Endothelial cell of umbilical vein (primary cell): ENCODE measurements around the gene UNKL. TPM values are rescaled to one million over a fixed set of nuclear protein-coding genes. Genes with fewer than 3 reads are reported as not detected.

Experiments used
- BruUV-seq: library from RNA; stranded (reverse); fragments of 400-500 nt; replicated peaks from 2 replicates; lab custom pipeline; 2021; lab: Mats Ljungman, UMichigan
- CTCF ChIA-PET: fragments of 300-600, 350-600 bp; sonication (Branson Sonifier 250); formaldehyde crosslinking; loops from one replicate; lab custom pipeline; 2021; ENCODE audit warnings: antibody characterized with exemption, inconsistent platforms; lab: Charles Lee
- POLR2A ChIA-PET: fragments of 300-600, 350-600 bp; sonication (Branson Sonifier 250); formaldehyde crosslinking; loops from one replicate; lab custom pipeline; 2021; ENCODE audit warnings: antibody characterized with exemption, inconsistent platforms; lab: Charles Lee
- DNase-seq: peaks from one replicate; pipeline ENCODE4 v3.0.0-alpha.2; 2011; ENCODE audit warnings: low read depth, low spot score
- FAIRE-seq: peaks from 2 replicates; lab custom pipeline; 2011; peaks lifted over from hg19 to GRCh38; lab: Jason Lieb, UNC
- H2AFZ ChIP-seq: 2 replicates; pipeline ENCODE4 v1.6.0; 2012; ENCODE audit warnings: low read depth, low read length, control low read depth, inconsistent platforms
- H3K27ac ChIP-seq: 2 replicates; pipeline ENCODE4 v1.5.1; 2011; ENCODE audit warnings: low read depth, mild to moderate bottlenecking, control low read depth, low read length, moderate library complexity; ENCODE audit not compliant: insufficient read depth
- H3K27me3 ChIP-seq, 2 experiments: 2 replicates each; pipeline versions ENCODE4 v1.6.0 to v1.6.1; 2011; ENCODE audit warnings: low read length in 2 of 2, mixed read lengths in 1 of 2; ENCODE audit not compliant: control insufficient read depth in 2 of 2, insufficient read depth in 2 of 2
- H3K36me3 ChIP-seq, 2 experiments: 2 replicates in 1 of 2; 3 replicates in 1 of 2; pipeline ENCODE4 v1.5.1; 2011; ENCODE audit warnings: low read length in 2 of 2, mild to moderate bottlenecking in 1 of 2, moderate library complexity in 1 of 2; ENCODE audit not compliant: control insufficient read depth in 2 of 2, insufficient read depth in 2 of 2; ENCODE audit errors: extremely low read depth in 1 of 2
- H3K4me1 ChIP-seq: 3 replicates; pipeline ENCODE4 v1.5.1; 2011; ENCODE audit warnings: mild to moderate bottlenecking, low read length; ENCODE audit not compliant: control insufficient read depth, insufficient read depth; ENCODE audit errors: extremely low read depth
- H3K4me2 ChIP-seq: 2 replicates; pipeline ENCODE4 v1.6.1; 2011; ENCODE audit warnings: low read length, control low read depth, mixed read lengths; ENCODE audit not compliant: insufficient read depth
- H3K4me3 ChIP-seq, 3 experiments: fragments of 200-600 bp in 1 of 3; sonication (generic), shearing (Covaris generic) in 1 of 3; replicated peaks in 1 of 3; 2 replicates each; pipeline ENCODE4 v1.5.1; 2011 to 2016; ENCODE audit warnings: control low read depth in 3 of 3, low read length in 3 of 3, mild to moderate bottlenecking in 2 of 3, inconsistent platforms in 1 of 3, low read depth in 1 of 3, moderate library complexity in 1 of 3; ENCODE audit not compliant: insufficient read depth in 1 of 3
- H3K79me2 ChIP-seq: 2 replicates; pipeline ENCODE4 v1.6.0; 2012; ENCODE audit warnings: low read length, inconsistent platforms; ENCODE audit not compliant: control insufficient read depth, insufficient read depth
- H3K9ac ChIP-seq: replicated peaks from 2 replicates; pipeline ENCODE3; 2011; ENCODE audit warnings: low read length, control low read depth; ENCODE audit not compliant: insufficient read depth; ENCODE audit errors: extremely low read depth
- H3K9me1 ChIP-seq: replicated peaks from 3 replicates; pipeline ENCODE4 v1.6.0; 2011; ENCODE audit warnings: mild to moderate bottlenecking, low read length; ENCODE audit not compliant: control insufficient read depth, insufficient read depth; ENCODE audit errors: extremely low read depth
- H3K9me3 ChIP-seq: replicated peaks from 2 replicates; pipeline ENCODE4 v1.5.1; 2012; ENCODE audit warnings: low read length, inconsistent platforms; ENCODE audit not compliant: control insufficient read depth, insufficient read depth
- H4K20me1 ChIP-seq: replicated peaks from 2 replicates; pipeline ENCODE3; 2011; ENCODE audit warnings: mild to moderate bottlenecking, low read length; ENCODE audit not compliant: control insufficient read depth, insufficient read depth; ENCODE audit errors: extremely low read depth
- CTCF ChIP-seq, 2 donors: IDR thresholded peaks; 1 replicate in 1 of 2; 2 replicates in 1 of 2; pipeline ENCODE4 v1.5.1; 2011; ENCODE audit warnings: low read length in 2 of 2, mild to moderate bottlenecking in 2 of 2, moderate library complexity in 2 of 2, control low read depth in 1 of 2, inconsistent platforms in 1 of 2, low read depth in 1 of 2; ENCODE audit not compliant: insufficient read depth in 1 of 2; ENCODE audit errors: extremely low read depth in 1 of 2
- EZH2 ChIP-seq: IDR thresholded peaks from 2 replicates; pipeline ENCODE4 v1.6.1; 2012; ENCODE audit warnings: borderline replicate concordance, low read depth, mild to moderate bottlenecking, moderate library complexity, low read length, inconsistent platforms; ENCODE audit not compliant: severe bottlenecking
- FOS ChIP-seq: IDR thresholded peaks from 2 replicates; pipeline ENCODE4 v1.6.1; 2011; ENCODE audit warnings: mild to moderate bottlenecking, low read length, moderate library complexity, borderline replicate concordance; ENCODE audit not compliant: insufficient read depth
- GATA2 ChIP-seq: IDR thresholded peaks from 2 replicates; pipeline ENCODE4 v1.7.0; 2011; ENCODE audit warnings: low read depth, mild to moderate bottlenecking, moderate library complexity, mixed read lengths, low read length; ENCODE audit not compliant: insufficient read length, insufficient read depth
- JUN ChIP-seq: IDR thresholded peaks from 2 replicates; pipeline ENCODE4 v1.6.1; 2011; ENCODE audit warnings: borderline replicate concordance, low read depth; ENCODE audit not compliant: insufficient read length, insufficient read depth
- MAX ChIP-seq: IDR thresholded peaks from 2 replicates; pipeline ENCODE4 v1.6.1; 2011; ENCODE audit not compliant: insufficient read depth, insufficient read length
- MYC ChIP-seq: IDR thresholded peaks from one replicate; pipeline ENCODE4 v1.6.1; 2011; ENCODE audit warnings: mild to moderate bottlenecking, low read depth, low read length
- POLR2A ChIP-seq: IDR thresholded peaks from 2 replicates; pipeline ENCODE4 v1.6.1; 2012; ENCODE audit warnings: low read depth, mild to moderate bottlenecking, control low read depth, low read length
- POLR2AphosphoS5 ChIP-seq: IDR thresholded peaks from 2 replicates; pipeline ENCODE4 v1.6.1; 2012; ENCODE audit warnings: low read depth, mild to moderate bottlenecking, control low read depth, low read length, moderate library complexity; ENCODE audit not compliant: insufficient read depth
- dilution Hi-C: fragments of 300-500 bp; cut with MboI; formaldehyde crosslinking; loops from one replicate; pipeline ENCODE4 v1.15.0; 2019; ENCODE audit warnings: low sequenced_read_pairs; ENCODE audit not compliant: extremely low pct_ligation_motif_present
- intact Hi-C: fragments of 100-400 bp; cut with micrococcal nuclease; formaldehyde crosslinking; loops from one replicate; pipeline ENCODE4 v1.10.0; 2022
- polyA plus RNA-seq, 4 experiments: library from polyadenylated mRNA; depleted of rRNA in 3 of 4; stranded (reverse) in 3 of 4; unstranded in 1 of 4; fragments of >200 nt; gene quantifications; 2 replicates each; pipeline versions ENCODE4 v1.2.1 to v1.2.3, GENCODE V29; 2011 to 2012; ENCODE audit warnings: missing spikeins in 1 of 4
- total RNA-seq: library from RNA; stranded (reverse); gene quantifications from 2 replicates; pipeline ENCODE4 v1.2.3, GENCODE V29; 2021

The UNKL gene
- total and polyA plus RNA-seq, 2 donors (not counting 3 experiments of a cell fraction or from before 2014, with no cell fraction given), result 17.1 to 32.8 TPM

- intact Hi-C loops, result no loop called here
- H3K4me1 ChIP-seq, result no peaks in the 10 kb centered on the region
- TF ChIP-seq MYC (no peak), EZH2 (no peak), MAX (no peak), GATA2 (no peak), JUN (no peak), POLR2AphosphoS5 (no peak), CTCF (IDR thresholded peaks at IDR 0.05; ENCODE audit: extremely low read depth in 1 of 2, insufficient read depth in 1 of 2, low read depth in 1 of 2, low read length in 2 of 2) (no peak), POLR2A (no peak), FOS (no peak)
- peaks cover 0 to 33% of the 10 kb centered on the region in 2 experiments for H3K36me3 ChIP-seq
- DNase-seq (no peak), FAIRE-seq (no peak)
- no peaks in the 10 kb centered on the region for H3K27me3 ChIP-seq
- no peak overlapping the region for H3K4me3 ChIP-seq
- no peak overlapping the region for H3K9ac ChIP-seq
- dilution Hi-C loops, result no loop called here
- H3K79me2 ChIP-seq, result no peaks in the 10 kb centered on the region
- no peaks in the 10 kb centered on the region for H4K20me1 ChIP-seq
- H2AFZ ChIP-seq, result no peak overlapping the region
- H3K4me2 ChIP-seq, result no peak overlapping the region
- H3K9me3 ChIP-seq, result no peaks in the 10 kb centered on the region
- BruUV-seq, result no TSS peak
- ChIA-PET CTCF (no interaction called here), POLR2A (no interaction called here)
- H3K27ac ChIP-seq, result no peak overlapping the region
- H3K9me1 ChIP-seq, result no peaks in the 10 kb centered on the region
Measured at GRCh38 chr16:1460602-1461138, 46.2 kb upstream of the UNKL start.
